ENCODE data around the gene KCNK4. TPM values are rescaled to one million over a fixed set of nuclear protein-coding genes. Genes with fewer than 3 reads are reported as not detected.

Gene KCNK4
- total and polyA plus RNA-seq, 2 donors = 0.13 TPM; not detected in 1

DNA sequence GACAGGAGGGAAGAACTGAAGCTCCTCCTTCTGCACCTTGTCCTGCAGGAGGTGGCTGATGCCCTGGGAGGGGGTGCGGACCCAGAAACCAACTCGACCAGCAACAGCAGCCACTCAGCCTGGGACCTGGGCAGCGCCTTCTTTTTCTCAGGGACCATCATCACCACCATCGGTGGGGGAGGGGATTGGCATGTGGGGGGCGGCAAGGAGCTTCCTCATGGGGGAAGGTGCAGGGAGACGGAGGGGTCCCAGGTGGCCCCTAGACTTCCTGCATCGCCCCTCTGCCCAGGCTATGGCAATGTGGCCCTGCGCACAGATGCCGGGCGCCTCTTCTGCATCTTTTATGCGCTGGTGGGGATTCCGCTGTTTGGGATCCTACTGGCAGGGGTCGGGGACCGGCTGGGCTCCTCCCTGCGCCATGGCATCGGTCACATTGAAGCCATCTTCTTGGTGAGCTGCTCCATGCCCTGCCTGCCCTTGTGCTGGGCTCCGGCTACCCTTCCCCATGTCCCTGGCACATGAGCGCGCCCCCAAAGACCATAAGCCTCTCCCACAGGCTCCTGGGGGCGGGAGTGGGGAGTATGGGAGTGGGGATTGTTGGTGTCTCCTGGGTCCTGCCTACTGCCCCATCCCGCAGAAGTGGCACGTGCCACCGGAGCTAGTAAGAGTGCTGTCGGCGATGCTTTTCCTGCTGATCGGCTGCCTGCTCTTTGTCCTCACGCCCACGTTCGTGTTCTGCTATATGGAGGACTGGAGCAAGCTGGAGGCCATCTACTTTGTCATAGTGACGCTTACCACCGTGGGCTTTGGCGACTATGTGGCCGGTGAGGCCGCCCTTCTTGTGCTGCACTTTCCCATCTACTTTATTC is 6.0 kb downstream of the KCNK4 start:
- no peak overlapping the region for H3K27ac ChIP-seq (ENCODE audit: low read depth)
- no peak overlapping the region for H3K4me3 ChIP-seq (ENCODE audit: low read depth, low read length)
- no peaks in the 10 kb centered on the region for H3K36me3 ChIP-seq (ENCODE audit: insufficient read depth)
- DNase-seq (ENCODE audit: extremely low spot score) = no peak
- WGBS = 16% methylated on average over 34 of the region's 34 CpGs
- H3K4me1 ChIP-seq (ENCODE audit: insufficient read depth) = peaks cover 5% of the 10 kb centered on the region

DNA sequence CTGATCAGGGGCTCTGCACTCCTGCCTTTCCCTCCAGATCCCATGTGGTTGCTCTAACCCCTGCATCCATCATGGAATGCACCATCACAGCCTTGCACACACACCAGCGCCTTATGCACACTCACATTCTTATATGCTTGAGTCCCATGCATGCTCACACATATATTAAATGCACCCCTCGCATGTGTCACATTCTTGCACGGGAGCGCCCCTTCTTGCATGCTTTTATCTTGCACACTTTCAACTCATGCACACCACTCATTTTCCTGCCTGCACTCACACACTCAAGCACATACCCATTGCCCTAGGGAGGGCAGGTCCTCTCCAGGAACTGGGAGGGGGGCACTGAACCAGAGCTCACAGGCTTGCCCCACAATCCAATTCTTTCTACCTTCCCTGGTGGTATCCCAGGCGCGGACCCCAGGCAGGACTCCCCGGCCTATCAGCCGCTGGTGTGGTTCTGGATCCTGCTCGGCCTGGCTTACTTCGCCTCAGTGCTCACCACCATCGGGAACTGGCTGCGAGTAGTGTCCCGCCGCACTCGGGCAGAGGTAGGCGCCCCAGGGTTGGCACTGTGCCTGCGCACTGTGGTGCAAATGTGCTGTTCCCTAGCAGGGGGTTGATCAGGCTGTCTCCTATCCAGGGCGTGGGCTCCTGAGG is 6.7 kb downstream of the KCNK4 start:
- H3K4me3 ChIP-seq (ENCODE audit: low read depth, low read length) = no peak overlapping the region
- WGBS = 49% methylated on average over 18 of the region's 18 CpGs
- no peak for DNase-seq (ENCODE audit: extremely low spot score)
- peaks cover 3% of the 10 kb centered on the region for H3K4me1 ChIP-seq (ENCODE audit: insufficient read depth)
- H3K27ac ChIP-seq (ENCODE audit: low read depth) = no peak overlapping the region
- no peaks in the 10 kb centered on the region for H3K36me3 ChIP-seq (ENCODE audit: insufficient read depth)

DNA sequence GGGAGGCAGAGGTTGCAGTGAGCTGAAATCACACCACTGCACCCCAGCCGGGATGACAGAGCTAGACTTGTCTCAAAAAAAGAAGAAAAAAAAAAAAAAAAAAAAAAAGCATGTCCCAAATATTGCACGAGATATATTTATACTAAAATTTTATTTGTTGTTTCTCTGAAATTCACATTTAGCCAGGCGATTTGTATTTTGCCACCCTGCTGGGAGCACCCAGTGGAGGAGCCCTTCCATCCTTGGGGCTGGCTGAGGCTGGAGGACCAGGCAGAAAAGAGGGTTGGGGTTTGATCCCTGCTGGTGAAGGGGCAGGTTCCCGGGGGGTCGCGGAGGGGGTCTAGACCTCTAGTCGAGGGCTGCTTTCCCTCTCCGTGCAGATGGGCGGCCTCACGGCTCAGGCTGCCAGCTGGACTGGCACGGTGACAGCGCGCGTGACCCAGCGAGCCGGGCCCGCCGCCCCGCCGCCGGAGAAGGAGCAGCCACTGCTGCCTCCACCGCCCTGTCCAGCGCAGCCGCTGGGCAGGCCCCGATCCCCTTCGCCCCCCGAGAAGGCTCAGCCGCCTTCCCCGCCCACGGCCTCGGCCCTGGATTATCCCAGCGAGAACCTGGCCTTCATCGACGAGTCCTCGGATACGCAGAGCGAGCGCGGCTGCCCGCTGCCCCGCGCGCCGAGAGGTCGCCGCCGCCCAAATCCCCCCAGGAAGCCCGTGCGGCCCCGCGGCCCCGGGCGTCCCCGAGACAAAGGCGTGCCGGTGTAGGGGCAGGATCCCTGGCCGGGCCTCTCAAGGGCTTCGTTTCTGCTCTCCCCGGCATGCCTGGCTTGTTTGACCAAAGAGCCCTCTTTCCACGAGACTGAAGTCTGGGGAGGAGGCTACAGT is 8.1 kb downstream of the KCNK4 start:
- Histone ChIP-seq H3K4me1 (ENCODE audit: insufficient read depth) (peaks cover 3% of the 10 kb centered on the region), H3K27ac (ENCODE audit: low read depth) (no peak overlapping the region), H3K36me3 (ENCODE audit: insufficient read depth) (no peaks in the 10 kb centered on the region), H3K4me3 (ENCODE audit: low read depth, low read length) (peak overlapping the region; percentile 24)
- DNase-seq (ENCODE audit: extremely low spot score) = no peak
- 4% methylated on average over 60 of the region's 60 CpGs for WGBS

DNA sequence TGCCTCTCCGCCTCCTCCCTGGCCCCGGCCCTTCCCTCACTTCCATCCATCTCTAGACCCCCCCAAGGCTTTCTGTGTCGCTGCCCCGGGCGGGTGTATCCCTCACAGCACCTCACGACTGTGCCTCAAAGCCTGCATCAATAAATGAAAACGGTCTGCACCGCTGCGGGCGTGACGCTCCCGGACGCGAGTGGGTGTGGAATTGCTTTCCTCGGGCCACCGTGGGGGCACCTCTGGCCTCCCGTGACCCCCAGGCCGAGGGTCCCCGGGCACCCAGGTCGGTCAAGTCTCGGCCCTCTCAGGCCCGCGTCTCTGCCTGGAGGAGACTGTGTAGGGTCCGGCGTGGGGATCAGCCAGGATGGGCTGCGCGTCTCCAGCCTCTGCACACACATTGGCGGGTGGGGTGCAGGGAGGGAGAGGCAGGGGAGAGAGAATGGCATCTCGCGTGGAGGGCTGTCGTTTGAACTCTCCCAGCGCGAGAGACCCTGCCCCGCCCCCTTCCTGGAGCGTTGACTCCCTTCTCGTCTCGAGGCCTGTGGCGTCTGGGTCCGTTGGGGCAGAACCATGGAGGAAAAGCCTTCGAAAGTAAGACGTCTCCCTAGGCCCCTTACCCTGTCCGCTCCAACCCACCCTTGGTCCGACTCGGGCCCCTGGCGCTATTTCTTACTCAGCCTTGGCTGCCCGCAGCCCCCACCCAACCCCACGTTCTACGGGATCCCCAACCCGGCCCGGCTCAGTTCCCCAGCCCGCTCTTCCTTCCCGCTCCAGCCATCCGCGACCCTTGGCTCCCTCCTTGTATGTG is 8.9 kb downstream of the KCNK4 start, which contains the start of gene CATSPERZ:
Gene CATSPERZ (plus strand): TSS at position 512 of the 802 bp plus-strand sequence. CDS start 53 bp downstream, at position 565.
- Histone ChIP-seq H3K36me3 (ENCODE audit: insufficient read depth) (no peaks in the 10 kb centered on the region), H3K4me3 (ENCODE audit: low read depth, low read length) (peak within 1 kb of the TSS; percentile 24), H3K4me1 (ENCODE audit: insufficient read depth) (peaks cover 3% of the 10 kb centered on the region), H3K27ac (ENCODE audit: low read depth) (no peak within 1 kb of the TSS)
- no peak for DNase-seq (ENCODE audit: extremely low spot score)
- WGBS = 17% methylated on average over 54 of the region's 54 CpGs

DNA sequence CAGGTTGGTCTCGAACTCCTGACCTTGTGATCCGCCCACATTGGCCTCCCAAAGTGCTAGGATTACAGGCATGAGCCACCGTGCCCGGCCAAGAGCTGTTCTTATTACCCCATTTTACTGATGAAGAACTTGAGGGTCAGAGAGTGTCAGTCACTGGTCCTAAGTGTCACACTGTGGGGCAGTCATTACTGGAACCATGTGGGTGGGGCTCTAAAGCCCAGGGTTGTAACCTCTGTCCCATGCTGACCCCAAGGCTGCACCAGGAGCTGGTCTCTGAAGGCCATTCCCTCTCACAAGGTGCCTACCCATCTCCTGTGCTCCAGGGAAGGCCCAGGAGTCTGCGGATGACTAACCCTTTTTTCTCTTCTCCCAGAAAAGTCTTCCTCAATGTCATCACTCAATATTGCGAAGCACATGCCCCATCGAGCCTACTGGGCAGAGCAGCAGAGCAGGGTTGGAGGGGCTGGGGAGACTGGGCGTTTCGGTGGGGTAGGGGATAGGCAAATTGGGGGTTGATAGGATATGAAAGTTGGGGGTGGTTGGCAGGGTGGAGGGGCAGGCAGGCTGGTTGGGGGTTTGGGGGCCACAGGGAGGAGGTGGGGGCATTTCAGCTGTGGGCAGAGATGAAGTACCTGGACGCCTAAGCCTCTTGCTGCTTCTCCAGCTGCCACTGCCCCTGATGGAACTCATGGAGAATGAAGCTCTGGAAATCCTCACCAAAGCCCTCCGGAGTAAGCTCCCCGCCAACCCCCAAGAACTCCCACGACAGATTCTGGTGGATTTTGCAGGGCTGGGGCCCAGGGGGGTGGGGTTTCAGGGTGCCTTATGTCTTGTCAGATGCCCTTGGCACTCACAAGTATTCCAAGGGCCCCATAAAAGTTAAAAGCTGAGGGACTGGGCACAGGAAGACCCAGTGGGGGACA is 12.3 kb downstream of the KCNK4 start:
- H3K4me3 ChIP-seq (ENCODE audit: low read depth, low read length) = no peak overlapping the region
- H3K4me1 ChIP-seq (ENCODE audit: insufficient read depth) = peaks cover 3% of the 10 kb centered on the region
- H3K36me3 ChIP-seq (ENCODE audit: insufficient read depth) = no peaks in the 10 kb centered on the region
- no peak overlapping the region for H3K27ac ChIP-seq (ENCODE audit: low read depth)
- no peak for DNase-seq (ENCODE audit: extremely low spot score)
- 81% methylated on average over 13 of the region's 13 CpGs for WGBS

DNA sequence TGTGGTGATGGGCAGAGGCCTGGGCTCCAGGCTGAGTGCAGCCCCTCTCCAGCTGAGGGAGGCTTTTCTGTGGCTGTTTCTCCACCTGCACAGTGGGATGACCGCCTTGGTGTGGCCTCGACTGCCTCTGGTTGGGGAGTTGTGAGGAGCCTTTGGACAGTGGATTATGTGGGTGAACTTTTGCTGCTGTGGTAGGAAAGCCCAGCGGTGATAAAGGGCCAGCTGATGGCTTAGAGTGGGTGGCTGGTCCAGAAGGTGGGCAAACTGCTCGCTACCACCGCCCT is 12.9 kb downstream of the KCNK4 start:
- H3K4me3 ChIP-seq (ENCODE audit: low read depth, low read length) = no peak overlapping the region
- H3K36me3 ChIP-seq (ENCODE audit: insufficient read depth) = no peaks in the 10 kb centered on the region
- peaks cover 3% of the 10 kb centered on the region for H3K4me1 ChIP-seq (ENCODE audit: insufficient read depth)
- WGBS = 57% methylated on average over 5 of the region's 5 CpGs
- no peak for DNase-seq (ENCODE audit: extremely low spot score)
- H3K27ac ChIP-seq (ENCODE audit: low read depth) = no peak overlapping the region

DNA sequence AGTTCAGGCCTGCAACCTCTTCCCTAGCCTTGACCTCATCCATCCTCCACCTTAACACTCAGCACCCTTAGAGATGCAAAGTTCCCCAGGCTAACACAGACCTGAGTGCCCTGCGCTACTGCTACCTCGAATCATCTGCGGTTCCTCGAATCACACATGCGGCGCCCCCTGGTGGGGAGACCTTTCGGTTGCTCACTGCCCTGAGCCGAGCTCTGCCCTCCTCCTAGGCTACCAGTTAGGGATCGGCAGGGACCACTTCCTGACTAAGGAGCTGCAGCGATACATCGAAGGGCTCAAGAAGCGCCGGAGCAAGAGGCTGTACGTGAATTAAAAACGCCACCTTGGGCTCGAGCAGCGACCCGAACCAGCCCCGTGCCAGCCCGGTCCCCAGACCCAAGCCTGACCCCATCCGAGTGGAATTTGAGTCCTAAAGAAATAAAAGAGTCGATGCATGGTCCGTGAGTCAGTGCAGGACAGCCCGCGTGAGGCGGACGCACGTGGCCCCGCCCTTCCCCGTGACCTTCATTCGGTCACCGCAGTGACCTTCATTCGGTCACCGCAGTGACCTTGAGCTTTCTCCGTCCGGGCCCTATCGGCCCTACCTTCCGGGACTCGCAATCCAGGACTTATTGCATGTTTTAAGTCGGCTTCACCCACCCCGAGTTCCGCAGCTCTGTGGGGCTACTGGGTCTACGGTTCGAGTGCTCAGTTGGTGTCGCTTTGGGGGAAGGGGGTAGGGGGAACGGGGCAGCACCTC is 13.4 kb downstream of the KCNK4 start:
- peak; percentile 71 for DNase-seq (ENCODE audit: extremely low spot score)
- peak overlapping the region; percentile 85 for H3K27ac ChIP-seq (ENCODE audit: low read depth)
- no peaks in the 10 kb centered on the region for H3K4me1 ChIP-seq (ENCODE audit: insufficient read depth)
- no peaks in the 10 kb centered on the region for H3K36me3 ChIP-seq (ENCODE audit: insufficient read depth)
- H3K4me3 ChIP-seq (ENCODE audit: low read depth, low read length) = peak overlapping the region; percentile 37
- under 1% methylated on average over 46 of the region's 46 CpGs for WGBS

DNA sequence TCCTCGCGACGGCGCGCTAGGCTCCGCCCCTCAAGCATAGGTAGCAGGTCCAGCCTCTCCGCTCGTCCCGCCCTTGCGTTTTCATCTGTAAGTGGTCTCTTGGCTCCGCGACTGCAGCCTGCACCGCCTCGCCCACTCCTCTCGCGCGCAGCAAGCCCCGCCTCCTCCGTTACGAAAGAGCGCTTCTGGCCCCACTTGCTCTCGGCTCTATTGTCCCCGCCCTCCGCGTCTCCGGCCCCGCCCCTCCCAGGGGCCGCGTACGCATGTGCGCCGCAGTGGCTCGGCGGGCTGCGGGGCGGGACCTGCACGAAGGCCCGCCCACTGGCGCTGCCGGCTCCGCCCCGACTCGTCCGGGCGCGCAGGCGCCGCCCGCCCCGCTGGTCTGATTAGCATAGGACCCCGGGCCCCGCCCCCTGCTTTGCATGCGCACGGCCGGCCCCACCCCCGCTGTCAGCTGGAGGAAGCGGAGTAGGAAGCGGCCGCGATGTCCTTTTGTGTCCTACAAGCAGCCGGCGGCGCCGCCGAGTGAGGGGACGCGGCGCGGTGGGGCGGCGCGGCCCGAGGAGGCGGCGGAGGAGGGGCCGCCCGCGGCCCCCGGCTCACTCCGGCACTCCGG is 14.1 kb downstream of the KCNK4 start, which contains the start of gene ESRRA:
Gene ESRRA (plus strand): TSS at position 450 of the 616 bp plus-strand sequence. CDS start 1,656 bp downstream, outside the sequence.
- Histone ChIP-seq H3K4me3 (ENCODE audit: low read depth, low read length) (peak within 1 kb of the TSS; percentile 73), H3K4me1 (ENCODE audit: insufficient read depth) (no peaks in the 10 kb centered on the region), H3K27ac (ENCODE audit: low read depth) (peak within 1 kb of the TSS; percentile 85), H3K36me3 (ENCODE audit: insufficient read depth) (no peaks in the 10 kb centered on the region)
- DNase-seq (ENCODE audit: extremely low spot score) = peak; percentile 92
- WGBS = under 1% methylated on average over 81 of the region's 81 CpGs

DNA sequence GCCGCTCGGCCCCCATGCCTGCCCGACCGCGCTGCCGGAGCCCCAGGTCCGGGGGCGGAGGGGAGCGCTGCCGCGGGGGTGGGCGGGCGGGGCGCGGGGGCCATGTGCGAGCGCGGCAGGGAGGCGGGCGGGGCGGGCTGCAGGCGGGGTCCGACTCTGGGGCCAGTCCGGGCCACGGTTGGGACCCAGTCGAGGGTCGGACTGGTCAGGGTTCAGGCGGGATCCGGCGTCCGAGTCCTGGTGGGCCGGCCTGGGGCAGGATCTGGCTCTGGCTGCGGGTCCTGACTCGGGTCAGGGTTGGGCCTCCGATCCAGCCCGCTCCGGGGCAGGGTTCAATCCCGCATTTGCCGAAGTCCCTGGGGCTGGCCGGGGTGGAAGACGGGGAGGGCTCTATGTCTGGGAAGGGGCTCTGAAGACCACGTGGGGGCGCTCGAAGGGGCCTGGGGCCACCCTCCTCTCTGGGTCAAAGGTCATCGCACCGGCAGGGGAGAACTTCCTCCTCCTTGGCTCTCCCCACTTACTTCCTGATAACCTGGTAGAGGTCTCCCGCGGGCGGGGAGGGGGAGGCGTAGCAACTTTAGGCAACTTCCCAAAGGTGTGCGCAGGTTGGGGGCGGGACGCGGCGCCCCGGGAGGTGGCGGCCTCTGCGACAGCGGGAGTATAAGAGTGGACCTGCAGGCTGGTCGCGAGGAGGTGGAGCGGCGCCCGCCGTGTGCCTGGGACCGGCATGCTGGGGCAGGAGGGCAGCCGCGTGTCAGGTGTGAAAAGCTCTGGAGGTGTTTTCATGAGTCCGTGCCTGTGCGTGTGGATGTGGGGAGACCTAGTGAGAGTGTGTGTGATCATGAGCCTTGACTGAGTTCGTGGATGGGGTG is 14.8 kb downstream of the KCNK4 start:
- Histone ChIP-seq H3K4me1 (ENCODE audit: insufficient read depth) (no peaks in the 10 kb centered on the region), H3K4me3 (ENCODE audit: low read depth, low read length) (peak overlapping the region; percentile 73), H3K36me3 (ENCODE audit: insufficient read depth) (no peaks in the 10 kb centered on the region), H3K27ac (ENCODE audit: low read depth) (peak overlapping the region; percentile 70)
- 2% methylated on average over 71 of the region's 71 CpGs for WGBS
- DNase-seq (ENCODE audit: extremely low spot score) = no peak

DNA sequence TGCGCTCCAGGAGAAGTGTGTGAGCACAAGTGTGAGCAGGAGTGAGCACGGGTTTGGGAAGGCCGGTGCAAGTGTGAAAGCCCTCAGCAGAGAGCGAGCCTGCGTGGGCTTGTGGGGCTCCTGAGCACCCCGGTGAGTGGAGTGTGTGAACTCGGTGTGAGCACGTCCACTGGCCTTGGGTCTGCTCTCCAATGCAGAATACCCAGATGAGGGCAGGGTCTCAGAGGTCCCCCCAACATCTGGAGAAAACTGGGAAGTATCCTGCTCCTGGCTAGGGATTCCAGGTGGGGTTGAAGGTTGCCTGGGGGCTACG is 15.4 kb downstream of the KCNK4 start:
- Histone ChIP-seq H3K4me3 (ENCODE audit: low read depth, low read length) (peak overlapping the region; percentile 73), H3K36me3 (ENCODE audit: insufficient read depth) (no peaks in the 10 kb centered on the region), H3K27ac (ENCODE audit: low read depth) (no peak overlapping the region), H3K4me1 (ENCODE audit: insufficient read depth) (no peaks in the 10 kb centered on the region)
- 31% methylated on average over 9 of the region's 9 CpGs for WGBS
- no peak for DNase-seq (ENCODE audit: extremely low spot score)
